Hepatocyte (in vitro differentiated cells): Measurements from ENCODE around the gene SDC3.
"Not testable (repeated sequence)": the region's sequence is repeated elsewhere in the genome, so short reads cannot be mapped to it uniquely, and the experiment has no call there.

ENCODE experiments used
- CTCF ChIP-seq: fragments of 200-600 bp; sonication (generic); IDR thresholded peaks from 2 replicates; pipeline ENCODE4 v1.5.1; 2016; ENCODE audit warnings: antibody characterized with exemption, mild to moderate bottlenecking; ENCODE audit not compliant: poor library complexity
- EZH2 ChIP-seq: fragments of 200-600 bp; sonication (generic); IDR thresholded peaks from 2 replicates; pipeline ENCODE4 v1.6.1; 2016; ENCODE audit warnings: antibody characterized with exemption, mild to moderate bottlenecking, borderline replicate concordance

- TF ChIP-seq CTCF, EZH2: not testable (repeated sequence)
These were observed 40.4 kb upstream of the SDC3 start for GRCh38 chr1:30948813-30949486.
